ENCODE measurements around the gene MBD3L5. TPM values are rescaled to one million over a fixed set of nuclear protein-coding genes. Genes with fewer than 3 reads are reported as not detected.

Gene MBD3L5
- total RNA-seq, 3 donors from 2014 or later (not counting 1 experiment from before 2014, with no cell fraction given): not detected

DNA sequence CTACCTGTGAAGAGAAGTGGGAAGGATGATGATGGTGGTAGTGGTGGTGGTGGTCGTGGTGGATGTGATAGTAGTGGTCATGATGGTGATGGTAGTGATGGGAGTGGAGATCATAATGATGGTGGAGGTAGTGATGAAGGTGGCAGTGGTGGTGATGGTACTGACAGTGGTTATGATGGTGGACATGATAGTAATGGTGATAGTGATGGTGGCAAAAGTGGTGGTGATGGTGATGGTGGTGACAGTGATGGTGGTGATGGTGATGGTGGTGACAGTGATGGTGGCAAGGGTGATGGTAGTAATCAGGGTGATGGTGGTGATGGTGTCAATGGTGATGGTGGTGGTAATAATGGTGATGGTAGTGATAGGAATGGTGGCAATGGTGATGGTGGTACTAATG, 35.3 kb upstream of the MBD3L5 start:
- Mint-ChIP-seq H3K4me3 (no peak overlapping the region), H3K27ac (peak overlapping the region in 1 of 2 donors; percentile 58), H3K36me3 (no peaks in the 10 kb centered on the region), H3K27me3 (ENCODE audit: low read depth in 2 of 2) (peaks cover 3 to 10% of the 10 kb centered on the region in 2 donors), H3K4me1 (peaks cover 0 to 10% of the 10 kb centered on the region in 2 donors), H3K9me3 (peaks cover 5 to 7% of the 10 kb centered on the region in 2 donors)
- ATAC-seq (no peak), DNase-seq (no peak)
- Histone ChIP-seq H3K36me3 (ENCODE audit: control insufficient read depth, insufficient read depth, low read length) (no peaks in the 10 kb centered on the region), H3K27ac (ENCODE audit: low read length) (no peak overlapping the region), H3K4me3 (ENCODE audit: low read length) (no peak overlapping the region), H3K4me1 (ENCODE audit: control insufficient read depth, insufficient read depth, low read length) (no peaks in the 10 kb centered on the region), H3K27me3 (ENCODE audit: control insufficient read depth, insufficient read depth, low read length) (no peaks in the 10 kb centered on the region), H3K9me3 (ENCODE audit: control insufficient read depth, insufficient read depth, low read length) (no peaks in the 10 kb centered on the region)
- TF ChIP-seq, protein P1, sequence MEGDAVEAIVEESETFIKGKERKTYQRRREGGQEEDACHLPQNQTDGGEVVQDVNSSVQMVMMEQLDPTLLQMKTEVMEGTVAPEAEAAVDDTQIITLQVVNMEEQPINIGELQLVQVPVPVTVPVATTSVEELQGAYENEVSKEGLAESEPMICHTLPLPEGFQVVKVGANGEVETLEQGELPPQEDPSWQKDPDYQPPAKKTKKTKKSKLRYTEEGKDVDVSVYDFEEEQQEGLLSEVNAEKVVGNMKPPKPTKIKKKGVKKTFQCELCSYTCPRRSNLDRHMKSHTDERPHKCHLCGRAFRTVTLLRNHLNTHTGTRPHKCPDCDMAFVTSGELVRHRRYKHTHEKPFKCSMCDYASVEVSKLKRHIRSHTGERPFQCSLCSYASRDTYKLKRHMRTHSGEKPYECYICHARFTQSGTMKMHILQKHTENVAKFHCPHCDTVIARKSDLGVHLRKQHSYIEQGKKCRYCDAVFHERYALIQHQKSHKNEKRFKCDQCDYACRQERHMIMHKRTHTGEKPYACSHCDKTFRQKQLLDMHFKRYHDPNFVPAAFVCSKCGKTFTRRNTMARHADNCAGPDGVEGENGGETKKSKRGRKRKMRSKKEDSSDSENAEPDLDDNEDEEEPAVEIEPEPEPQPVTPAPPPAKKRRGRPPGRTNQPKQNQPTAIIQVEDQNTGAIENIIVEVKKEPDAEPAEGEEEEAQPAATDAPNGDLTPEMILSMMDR (IDR thresholded peaks at IDR 0.05): no peak
- 81% methylated on average over 1 of the region's 1 CpG for WGBS (ENCODE audit: insufficient coverage)
- intact Hi-C loops (cut with micrococcal nuclease): no loop called here

DNA sequence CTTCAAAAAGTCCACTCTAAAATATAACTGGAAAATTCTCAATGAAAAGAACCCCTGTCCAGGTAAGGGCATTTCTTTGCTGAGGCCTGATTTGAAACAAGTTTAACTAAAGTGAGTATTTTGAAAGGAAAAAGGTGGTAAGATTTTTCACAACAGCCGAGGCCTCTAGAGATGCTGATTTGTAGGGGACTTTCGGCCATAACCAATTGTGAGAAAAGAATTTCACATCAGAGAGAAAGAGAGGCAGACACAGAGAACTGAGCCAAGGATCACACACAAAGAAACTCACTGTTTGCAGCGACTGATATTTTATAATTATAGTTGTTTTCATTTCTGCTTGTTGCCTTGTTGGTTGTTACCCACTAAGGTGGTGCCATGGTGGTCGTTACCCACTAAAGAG, 33.6 kb upstream of the MBD3L5 start:
- Mint-ChIP-seq H3K36me3 (no peaks in the 10 kb centered on the region), H3K9me3 (peaks cover 5 to 7% of the 10 kb centered on the region in 2 donors), H3K27me3 (ENCODE audit: low read depth in 2 of 2) (peaks cover 3 to 22% of the 10 kb centered on the region in 2 donors), H3K27ac (no peak overlapping the region), H3K4me3 (no peak overlapping the region), H3K4me1 (peaks cover 0 to 10% of the 10 kb centered on the region in 2 donors)
- intact Hi-C loops (cut with micrococcal nuclease): no loop called here
- no peak overlapping the region for H3K4me3 ChIP-seq (ENCODE audit: low read length)
- TF ChIP-seq, protein P1 (IDR thresholded peaks at IDR 0.05): no peak
- no peaks in the 10 kb centered on the region for H3K4me1 ChIP-seq (ENCODE audit: control insufficient read depth, insufficient read depth, low read length)
- DNase-seq (no peak), ATAC-seq (no peak)
- no peaks in the 10 kb centered on the region for H3K27me3 ChIP-seq (ENCODE audit: control insufficient read depth, insufficient read depth, low read length)
- no peaks in the 10 kb centered on the region for H3K9me3 ChIP-seq (ENCODE audit: control insufficient read depth, insufficient read depth, low read length)
- 89% methylated on average over 3 of the region's 4 CpGs for WGBS (ENCODE audit: insufficient coverage)
- no peaks in the 10 kb centered on the region for H3K36me3 ChIP-seq (ENCODE audit: control insufficient read depth, insufficient read depth, low read length)
- H3K27ac ChIP-seq (ENCODE audit: low read length): no peak overlapping the region

DNA sequence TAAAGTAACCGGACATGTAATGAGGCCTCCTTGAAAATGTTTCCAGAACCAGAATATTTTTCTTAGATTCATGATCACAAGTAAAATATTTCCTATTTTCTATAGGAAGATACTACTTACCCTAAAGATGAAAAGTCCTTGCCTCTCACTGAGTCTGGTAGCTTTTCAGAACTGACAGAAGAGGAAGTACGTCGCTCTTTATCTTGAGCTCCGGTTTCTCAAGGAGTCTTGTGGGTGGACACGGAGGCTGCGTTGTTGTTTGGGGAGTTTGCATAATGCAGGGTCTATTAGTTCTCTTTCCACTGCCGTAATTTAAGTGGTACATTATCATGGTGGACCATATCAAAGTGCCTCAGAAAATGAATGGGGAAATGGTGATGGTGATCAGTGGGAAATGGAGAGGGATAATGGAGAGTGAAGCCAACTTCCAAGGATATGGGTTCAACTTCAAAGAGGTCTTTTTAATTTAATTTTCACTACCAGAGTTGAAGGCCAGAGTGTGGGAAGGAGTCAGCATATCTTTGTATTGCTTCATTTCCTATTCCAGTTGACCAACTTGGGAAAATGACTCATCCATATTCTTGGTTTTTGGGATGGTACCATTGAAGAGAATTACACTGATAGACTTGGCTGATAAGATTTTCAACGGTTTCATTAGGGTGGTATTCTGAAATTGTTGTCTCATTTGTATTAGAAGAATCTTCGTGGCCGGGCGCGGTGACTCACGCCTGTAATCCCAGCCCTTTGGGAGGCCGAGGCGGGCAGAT, 32.5 kb upstream of the MBD3L5 start:
- TF ChIP-seq, protein P1 (IDR thresholded peaks at IDR 0.05): no peak
- H3K27ac ChIP-seq (ENCODE audit: low read length): no peak overlapping the region
- intact Hi-C loops (cut with micrococcal nuclease): no loop called here
- ATAC-seq: peak in 1 of 3 donors; percentile 54
- no peaks in the 10 kb centered on the region for H3K4me1 ChIP-seq (ENCODE audit: control insufficient read depth, insufficient read depth, low read length)
- Mint-ChIP-seq H3K4me3 (peak overlapping the region; percentile 22), H3K36me3 (no peaks in the 10 kb centered on the region), H3K4me1 (peaks cover 0 to 10% of the 10 kb centered on the region in 2 donors), H3K9me3 (peaks cover 5 to 7% of the 10 kb centered on the region in 2 donors), H3K27ac (no peak overlapping the region), H3K27me3 (ENCODE audit: low read depth in 2 of 2) (peaks cover 6 to 22% of the 10 kb centered on the region in 2 donors)
- no peaks in the 10 kb centered on the region for H3K27me3 ChIP-seq (ENCODE audit: control insufficient read depth, insufficient read depth, low read length)
- DNase-seq: peak in 1 of 2 donors; percentile 27
- no peaks in the 10 kb centered on the region for H3K9me3 ChIP-seq (ENCODE audit: control insufficient read depth, insufficient read depth, low read length)
- WGBS (ENCODE audit: insufficient coverage): 59% methylated on average over 14 of the region's 15 CpGs
- H3K36me3 ChIP-seq (ENCODE audit: control insufficient read depth, insufficient read depth, low read length): no peaks in the 10 kb centered on the region
- H3K4me3 ChIP-seq (ENCODE audit: low read length): no peak overlapping the region
